ENCODE measurements around the gene CDC42BPA.

DNA sequence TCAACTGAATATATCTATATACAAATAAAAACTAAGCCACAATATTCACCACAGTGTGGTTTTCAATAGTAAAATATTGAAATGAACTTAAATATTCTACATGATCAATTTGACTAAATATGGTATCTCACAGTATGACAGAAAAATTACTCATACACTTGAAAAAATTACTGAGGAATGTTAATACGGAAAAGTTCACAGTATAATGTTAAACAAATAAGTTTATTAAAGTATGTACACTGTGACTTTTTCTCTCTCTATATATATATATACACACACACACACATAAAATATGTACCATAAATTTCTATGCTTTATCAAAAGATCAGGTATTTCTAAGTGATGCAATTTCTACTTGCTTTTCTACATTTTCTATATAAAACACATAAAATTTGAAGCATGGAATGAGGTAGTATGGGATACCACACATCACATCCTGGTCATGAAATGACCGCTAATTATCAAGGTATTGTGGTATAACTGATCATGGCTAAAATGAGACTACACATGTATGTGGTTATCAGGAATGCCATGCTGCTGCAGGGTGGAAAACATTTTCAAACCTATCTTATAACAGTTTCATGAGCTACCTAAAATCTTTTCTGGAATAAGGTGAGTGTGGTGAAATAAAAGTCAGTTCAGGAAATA, 102.3 kb downstream of the CDC42BPA start:
- TF ChIP-seq POLR2A (IDR thresholded peaks at IDR 0.05; ENCODE audit: low read depth, low read length) (no peak), POLR2AphosphoS5 (IDR thresholded peaks at IDR 0.05; ENCODE audit: low read depth, low read length) (no peak), TAF1 (IDR thresholded peaks at IDR 0.05; ENCODE audit: borderline replicate concordance, low read depth, low read length) (no peak)

Measured in GM12892 (cell line).